HG02970 (cell line): ENCODE data around the gene NCKAP5.

Experiments
- ATAC-seq: cut with Tn5 transposase; IDR thresholded peaks from one replicate; pipeline ENCODE4 v1.9.1; 2021; ENCODE audit warnings: mild to moderate bottlenecking, moderate library complexity, moderate number of reproducible peaks; ENCODE audit not compliant: unreplicated experiment, low FRiP score

Gene NCKAP5

DNA sequence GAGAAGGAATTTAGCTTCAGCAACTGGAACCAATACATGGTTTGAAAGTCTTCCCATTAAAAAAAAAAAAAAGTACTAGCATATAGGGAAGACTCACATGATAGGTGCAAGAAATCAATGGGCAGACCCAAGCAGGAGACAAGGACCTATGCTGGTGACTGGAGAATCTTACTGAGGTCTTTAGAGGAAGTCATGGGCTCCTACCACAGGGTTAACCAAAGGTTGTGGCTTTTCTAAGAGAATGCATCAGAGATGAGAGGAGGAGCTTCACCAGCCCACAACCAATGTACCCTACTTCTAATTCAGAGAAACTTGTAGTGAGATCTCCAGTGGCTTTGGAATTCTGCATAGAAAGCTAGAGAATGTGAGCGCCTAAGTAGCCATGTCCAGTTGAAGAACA is 207.4 kb downstream of the NCKAP5 start:
- no peak for ATAC-seq

DNA sequence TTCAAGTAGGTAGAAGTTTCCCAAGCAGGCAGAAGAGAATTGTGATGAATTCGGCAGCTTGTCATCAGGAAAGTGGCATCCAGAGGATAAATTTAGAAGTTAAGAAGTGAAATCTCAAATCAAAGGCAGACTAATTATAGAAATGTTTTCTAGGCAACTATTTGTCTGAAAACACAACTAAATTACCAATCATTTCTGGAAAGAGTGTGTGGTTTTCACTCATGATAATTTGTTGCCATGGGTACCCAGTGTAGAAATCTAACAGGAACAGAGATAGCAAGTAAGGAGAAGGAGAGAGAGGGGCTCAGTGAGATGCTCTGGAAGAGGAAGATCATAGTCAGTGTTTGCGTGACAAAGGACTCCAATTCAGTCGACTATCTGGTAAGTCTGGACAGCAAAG is 208.1 kb downstream of the NCKAP5 start:
- ATAC-seq: no peak

DNA sequence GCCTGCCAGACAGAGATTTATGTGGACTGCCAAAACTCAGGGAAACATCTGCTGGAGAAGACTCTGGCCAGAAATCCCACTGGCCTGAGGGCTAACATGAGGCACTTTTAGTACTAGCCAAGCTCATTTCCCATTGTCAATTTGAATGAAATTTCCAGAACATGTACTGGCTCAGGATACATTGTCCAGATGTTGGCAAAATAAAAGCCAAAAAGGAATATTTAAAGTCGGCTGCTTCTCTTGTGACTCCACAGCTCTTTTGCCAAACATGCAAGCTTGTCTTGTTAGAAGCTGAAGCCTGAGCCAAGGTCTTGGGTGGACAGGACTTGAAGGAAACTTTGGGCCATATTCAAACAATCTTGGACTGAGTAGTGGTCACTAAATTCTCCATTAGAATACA is 215.5 kb downstream of the NCKAP5 start:
- ATAC-seq: no peak

DNA sequence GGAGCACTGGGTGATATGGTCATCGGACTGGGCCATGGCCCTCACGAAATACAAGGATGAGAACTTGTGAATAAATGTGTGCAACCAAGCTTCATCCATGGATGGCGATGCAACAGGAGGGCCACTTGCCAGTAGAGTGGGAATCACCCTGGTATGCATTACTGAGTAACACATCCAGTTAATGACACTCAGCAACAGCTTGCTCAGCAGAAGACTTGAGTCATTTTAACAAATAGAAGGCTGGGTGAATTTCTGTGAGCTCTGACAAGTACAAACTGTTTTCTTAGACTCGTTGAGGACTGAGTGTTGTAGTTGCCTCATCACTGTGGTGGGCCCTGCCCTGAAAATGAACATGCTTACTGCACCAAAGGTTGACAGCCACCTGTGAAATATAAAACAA is 221.6 kb downstream of the NCKAP5 start:
- no peak for ATAC-seq

DNA sequence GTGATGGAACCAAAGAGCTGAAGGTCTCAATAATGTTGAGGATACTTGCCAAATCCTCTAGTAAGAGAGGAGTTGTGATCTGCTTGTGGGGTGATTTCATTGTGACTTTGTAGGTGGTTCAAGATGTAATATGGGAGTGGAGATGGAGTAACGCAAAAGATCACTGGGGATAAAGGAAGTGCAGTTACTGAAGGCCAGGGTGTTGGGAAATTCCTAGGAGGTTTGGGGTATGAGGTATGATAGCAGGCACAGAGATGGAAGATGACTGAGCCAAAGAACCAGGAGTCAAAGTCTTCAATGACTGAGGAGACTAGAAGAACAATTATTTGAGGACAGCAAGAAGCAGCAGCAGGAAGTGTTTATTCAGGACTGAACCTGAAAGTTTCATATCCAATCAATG is 222.6 kb downstream of the NCKAP5 start:
- no peak for ATAC-seq

DNA sequence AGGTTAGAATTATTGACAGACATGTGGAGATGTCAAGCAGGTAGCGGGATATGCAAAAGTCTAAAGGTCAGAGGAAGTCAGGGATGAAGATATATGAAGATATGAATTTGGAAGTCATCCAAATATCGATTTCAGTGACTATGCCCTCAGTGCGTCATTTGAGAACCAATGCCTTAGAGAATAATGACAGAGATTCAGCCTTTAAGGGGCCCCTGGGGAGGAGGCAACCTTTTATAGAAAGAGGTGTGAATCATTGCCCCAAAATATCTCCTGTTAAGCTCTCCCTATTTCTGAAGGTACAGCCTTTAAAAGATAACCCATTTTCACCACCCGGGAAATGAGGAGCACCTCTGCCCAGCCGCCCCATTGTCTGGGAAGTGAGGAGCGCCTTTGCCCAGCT is 223.4 kb downstream of the NCKAP5 start:
- no peak for ATAC-seq

DNA sequence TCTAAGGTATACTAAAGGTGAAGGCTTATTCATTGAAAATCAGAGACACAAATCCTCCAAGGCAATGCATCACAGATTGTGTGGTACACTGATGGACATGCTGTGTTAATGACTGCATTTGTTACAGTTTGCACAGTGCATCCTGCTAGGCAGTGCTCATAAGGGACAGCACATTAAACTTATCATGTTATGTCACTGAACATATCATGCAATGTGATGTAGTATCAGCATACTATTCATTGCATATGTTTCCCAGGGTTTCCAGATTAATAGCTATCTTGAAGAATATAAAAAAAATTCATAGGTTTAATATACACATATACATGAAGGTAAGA is 225.3 kb downstream of the NCKAP5 start:
- no peak for ATAC-seq

DNA sequence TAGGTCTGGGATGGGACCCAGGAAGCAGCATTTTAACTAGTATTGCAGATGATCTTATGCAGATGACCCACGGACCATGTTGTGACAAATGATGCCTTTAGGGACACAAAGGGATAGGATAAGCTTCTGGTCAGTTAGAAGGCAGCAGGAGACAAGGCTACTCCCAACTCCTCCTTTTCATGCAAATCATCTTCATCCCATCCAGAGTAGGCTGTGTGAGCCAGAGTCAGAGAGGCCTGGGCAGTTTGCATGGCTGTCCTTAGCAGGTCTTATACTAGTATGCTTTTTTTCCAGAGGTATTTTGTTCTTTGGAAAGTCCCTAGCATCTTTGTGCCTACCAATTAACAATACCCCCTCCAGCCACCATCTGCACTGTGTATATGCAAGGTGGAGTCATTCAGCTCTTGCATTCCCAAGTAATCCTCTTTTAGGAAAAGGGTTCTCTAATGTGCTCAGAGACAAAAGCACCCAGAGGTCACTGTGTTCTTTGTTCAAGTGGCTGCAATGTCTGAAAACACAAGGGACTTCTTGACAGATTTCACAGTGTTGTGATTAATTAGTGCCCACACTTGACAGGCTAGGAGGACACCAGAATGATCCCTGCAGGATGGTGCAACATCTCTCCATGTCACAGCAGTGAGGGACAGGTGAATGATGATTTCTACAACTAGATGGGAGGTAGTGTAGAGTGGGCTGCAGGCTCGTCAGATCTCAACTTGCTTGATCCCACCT is 225.8 kb downstream of the NCKAP5 start:
- ATAC-seq: no peak

DNA sequence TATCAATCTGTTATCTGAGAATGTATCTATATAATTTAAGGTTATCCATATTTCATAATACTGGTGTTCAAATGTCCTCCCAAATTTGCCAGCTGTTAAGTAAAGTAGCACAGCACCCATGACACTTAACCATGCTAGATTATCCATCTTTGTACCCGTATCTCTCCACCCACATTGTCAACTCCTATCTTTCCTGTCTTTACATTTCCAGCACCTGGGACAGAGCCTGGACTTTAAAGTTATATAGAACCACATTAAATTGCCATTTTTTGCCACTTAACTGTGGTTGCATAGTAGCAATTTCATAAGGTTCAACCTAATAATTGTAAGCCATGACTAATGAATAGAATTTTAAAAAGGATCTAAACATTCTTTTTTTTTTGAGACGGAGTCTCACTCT is 226.7 kb downstream of the NCKAP5 start:
- no peak for ATAC-seq

DNA sequence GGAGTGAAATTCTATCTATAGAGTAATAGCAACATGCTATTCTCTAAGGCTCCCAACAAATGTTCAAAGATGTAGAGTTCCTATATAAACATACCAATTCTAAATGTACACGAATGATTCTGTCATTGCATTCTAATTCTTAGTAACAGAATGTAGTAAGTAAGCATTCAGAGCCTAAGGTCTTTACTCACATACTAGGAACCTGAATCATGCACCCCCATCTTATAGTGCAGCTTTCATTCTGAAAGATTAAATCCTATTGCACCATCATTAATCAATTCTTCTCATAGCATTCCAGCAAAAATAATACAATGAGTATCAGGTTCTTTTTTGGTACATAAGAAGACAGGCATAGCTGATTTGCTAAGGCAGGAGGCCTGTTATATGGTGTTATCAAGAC is 230.0 kb downstream of the NCKAP5 start:
- no peak for ATAC-seq

DNA sequence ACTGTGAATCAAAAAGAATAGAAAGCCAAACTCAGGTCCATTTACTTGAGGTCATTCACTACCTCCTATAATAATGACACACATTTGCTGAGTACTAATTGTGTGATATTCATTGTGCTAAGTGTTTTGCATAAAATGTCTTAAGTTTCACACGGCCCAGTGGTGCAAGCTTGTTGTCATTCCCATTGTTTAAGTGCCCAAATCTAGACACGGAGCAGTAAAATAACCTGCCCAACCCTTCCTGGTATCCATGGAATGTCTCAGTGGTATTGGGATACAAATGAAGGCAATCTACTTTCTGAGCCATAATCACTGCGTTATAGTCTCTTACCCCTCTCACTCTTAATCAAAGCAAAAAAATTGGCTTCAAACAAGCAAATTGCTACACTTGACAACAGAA is 233.3 kb downstream of the NCKAP5 start:
- ATAC-seq: no peak

DNA sequence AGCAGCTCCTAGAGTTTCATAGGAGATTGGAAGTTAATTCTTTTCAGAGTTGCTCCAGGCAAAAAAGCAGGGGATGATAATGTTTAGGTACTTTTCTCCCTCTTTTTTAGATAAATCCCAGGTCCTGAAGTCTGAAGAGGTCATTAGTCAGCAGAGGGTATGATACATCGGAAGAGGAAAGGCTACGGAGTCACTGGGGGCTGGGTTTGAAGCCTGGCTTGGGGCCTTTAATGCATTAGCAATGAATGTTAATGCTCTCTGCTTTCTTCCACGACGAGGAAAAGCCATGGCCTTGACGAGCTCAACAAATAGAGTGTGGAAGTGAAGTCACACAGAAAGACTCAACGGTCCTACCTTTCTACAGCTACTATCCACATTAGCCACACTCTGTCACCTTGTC is 235.1 kb downstream of the NCKAP5 start:
- ATAC-seq: no peak

DNA sequence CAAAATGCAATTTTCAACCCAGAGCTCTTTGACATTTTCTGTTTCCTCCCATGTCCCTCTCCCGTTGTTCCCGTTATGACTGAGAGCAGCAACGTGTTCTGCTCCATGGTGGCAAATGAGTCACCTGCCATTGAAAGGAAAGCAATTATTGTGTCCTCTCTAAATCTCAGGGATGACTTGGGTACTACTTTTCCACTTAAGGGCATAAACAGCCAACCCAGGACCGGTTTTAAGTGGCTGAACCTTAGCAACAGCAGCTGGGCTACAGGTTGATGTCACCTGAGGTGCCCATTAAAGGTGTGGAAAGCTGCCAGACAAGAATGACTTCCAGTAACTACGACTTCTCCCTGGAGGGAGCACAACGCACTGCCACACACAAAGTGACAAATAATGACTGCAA is 236.8 kb downstream of the NCKAP5 start:
- ATAC-seq: no peak

DNA sequence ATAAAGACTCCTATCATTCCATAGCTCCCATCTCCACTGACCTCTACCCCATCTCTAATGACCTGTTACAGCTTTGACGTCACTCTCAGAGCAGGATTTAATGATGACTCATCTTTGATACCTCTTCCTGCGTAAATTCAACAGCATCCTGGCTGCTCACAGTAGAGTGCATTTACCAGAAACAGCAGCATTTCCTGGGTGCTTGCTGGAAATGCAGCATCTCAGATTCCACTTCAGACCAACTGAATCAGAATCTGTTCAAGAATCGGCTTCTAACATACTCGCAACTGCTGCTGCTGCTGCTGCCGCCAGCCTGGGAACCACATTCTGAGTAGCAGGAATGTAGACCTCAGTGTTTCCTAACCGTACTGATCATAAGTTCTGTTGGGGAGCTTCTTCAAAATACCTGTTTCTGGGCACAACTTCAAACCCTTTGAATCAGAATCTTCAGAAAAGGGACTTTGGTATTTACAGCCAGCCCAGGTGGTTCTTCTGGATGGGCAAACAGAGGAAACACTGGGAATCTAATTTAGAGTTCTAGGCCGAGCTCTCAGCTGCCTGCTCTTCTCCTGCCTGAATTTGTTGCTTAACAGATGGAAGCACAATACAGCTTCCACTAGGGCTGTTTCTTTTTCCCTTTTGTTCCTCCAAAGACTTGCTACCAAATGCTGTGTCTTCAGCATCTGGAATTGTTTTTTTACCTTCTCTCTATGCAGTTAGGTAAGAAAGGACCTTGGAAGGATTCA is 241.4 kb downstream of the NCKAP5 start:
- no peak for ATAC-seq

DNA sequence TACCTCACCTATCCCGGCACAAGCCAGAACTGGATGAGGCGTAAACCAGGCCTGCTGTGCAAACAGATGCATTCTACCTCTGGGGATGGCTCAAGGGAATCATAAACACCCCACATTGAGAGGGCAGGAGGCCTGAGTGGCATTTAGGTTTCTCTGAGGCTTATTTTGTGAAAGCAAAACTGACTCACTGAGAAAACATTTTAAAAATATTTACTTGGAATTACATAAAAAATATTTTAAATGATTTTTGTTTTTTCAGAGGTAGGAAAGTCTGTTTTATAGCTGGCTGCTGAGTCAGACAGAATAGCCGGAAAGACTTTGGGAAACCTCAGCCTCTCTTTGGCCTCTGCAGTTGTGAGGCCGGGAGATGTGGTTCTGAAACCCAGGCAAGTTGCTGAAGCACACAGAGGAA is 244.1 kb downstream of the NCKAP5 start:
- ATAC-seq: no peak

DNA sequence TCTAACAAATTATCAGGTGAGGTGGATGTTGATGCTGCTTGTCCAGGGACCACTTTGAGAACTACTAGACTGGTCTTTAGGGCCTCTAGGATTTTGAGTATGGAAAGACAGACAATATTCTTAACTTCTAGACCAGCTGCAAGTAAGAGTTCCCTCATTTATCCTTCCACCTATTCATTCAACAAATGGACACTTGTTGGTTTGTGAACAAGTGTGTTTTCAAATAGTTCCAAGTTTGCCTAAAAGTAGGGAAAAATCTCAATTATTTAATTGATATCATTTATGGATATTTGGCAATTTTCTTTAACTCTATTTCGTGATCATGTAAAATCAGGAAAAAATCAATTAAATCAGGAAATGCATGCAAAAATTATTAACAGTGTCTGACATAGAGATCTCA is 245.4 kb downstream of the NCKAP5 start:
- no peak for ATAC-seq

DNA sequence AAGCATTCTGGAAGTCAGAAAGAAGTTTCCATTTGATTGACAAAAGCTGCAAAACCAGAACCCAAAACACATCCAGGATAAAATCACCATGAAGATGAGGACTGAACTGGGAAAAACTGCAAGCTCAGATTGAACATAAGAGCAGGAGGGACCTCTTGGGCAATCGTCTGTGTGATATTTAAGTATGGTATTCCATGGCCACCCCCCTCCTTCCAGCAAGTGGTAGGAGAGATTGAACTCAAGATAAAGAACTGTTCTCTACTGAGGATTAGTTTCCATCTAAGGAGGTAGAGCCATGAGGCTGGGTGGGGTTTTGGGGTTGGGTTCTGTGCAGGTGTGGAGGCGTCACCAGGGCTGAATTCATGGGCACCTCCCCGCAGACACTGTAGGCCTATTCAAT is 251.1 kb downstream of the NCKAP5 start:
- no peak for ATAC-seq

DNA sequence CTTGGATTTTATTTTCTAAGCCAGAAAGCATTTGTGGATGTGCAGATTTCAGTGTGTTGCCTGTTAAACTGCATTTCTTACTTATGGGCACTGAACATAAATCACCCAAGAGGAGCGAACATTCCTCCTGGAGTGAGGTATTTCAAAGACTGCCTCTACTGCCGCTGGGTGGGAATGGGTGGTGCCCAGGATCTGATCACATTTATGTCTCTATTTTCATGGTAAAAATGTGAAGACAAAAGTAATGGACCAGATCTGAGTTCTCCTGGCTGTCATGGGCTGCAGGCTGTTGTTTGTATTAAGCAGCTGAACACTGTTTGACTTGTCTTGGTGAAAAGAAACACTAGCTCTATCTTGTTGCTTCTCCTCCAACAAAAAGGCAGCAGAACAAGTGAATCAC is 251.7 kb downstream of the NCKAP5 start:
- no peak for ATAC-seq

DNA sequence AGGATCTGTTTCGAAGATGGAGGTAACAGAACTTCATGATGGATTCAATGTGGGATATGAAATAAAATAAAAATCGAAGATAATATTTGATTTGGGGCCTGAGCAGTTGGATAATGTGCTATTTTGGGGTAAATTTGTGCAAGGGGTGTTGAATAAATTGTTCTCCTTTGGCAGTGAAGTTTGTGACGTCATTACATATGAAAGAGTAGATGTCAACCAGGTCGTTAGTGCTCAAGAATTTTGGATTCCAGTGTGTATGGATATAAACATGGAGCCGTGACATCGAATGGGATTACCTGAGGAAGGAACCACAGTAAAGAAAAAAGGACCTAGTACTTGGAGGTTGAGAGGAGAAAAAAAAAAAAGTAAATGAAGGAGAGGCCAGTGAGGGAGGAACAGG is 253.0 kb downstream of the NCKAP5 start:
- no peak for ATAC-seq

DNA sequence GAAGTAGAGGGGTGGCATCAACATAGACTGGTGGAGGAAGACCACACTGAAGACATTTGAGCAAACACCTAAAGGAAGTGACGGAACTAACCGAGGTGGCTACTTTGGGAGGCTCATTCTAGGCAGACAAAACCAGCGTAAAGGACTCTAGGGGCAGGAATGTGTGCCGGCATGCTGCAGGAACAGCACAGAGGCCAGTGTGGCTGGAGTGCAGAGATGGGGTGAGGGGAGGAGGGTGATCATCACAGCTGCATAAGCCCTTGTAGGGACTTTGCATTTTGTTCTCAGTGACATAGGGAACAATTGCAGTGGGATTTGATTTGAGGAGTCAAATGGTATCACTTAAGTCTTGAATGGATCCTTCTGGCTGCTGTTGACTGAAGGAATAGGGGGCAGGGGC is 253.5 kb downstream of the NCKAP5 start:
- no peak for ATAC-seq

DNA sequence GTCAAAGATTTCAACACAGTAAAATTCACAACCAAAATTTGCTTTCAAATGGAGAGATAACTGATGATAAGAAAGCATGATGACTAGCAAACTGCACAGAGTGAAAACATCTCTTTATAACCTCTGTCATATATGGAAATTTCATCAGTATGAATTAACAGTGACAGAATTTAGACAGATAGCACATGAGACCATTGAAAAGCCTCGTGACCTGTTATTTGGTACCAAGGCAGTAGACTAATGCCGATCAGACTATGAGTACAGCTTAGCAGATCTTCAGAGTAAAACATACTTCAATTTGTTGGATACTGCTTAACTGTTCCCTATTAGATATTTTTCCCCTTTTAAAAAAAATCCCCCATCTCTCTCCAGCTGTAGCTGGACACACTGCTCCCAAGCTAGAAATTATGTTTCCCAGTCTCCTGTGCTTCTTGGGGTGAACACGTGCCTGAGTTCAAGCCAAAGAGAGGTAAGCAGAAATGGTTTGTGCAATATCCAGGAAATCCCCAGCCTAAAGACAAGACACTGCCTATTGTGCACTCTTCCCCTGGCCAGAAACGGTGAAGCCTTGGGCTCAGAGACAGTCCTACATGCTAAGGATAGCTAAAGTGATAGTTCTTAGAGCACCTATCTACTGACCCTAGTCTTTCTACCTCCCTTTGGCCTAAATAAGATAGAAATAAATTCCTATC is 256.1 kb downstream of the NCKAP5 start:
- ATAC-seq: no peak

DNA sequence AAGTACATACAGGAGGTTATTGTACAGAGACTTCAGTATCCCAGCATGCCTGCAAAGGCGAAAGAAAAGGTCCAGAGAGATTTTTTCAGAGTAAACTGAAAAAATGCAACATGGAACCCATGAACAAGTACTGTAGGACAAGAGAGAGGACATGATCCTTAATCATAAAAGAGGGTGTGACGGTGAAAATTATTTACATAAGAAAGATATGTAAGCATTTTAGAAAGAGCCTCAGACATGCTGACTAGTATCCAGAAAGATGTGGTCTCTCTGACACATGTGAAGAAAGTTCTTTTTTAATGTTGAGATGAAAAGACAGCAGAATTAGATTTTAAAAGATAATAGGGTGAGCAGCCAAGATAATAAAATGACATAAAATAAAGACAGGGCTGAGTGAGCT is 262.0 kb downstream of the NCKAP5 start:
- ATAC-seq: no peak
